HG02884 (cell line): ENCODE results near the gene CYP27C1.

Experiments used
- ATAC-seq: cut with Tn5 transposase; IDR thresholded peaks from one replicate; pipeline ENCODE4 v1.9.1; 2021; ENCODE audit warnings: mild to moderate bottlenecking, moderate library complexity; ENCODE audit not compliant: unreplicated experiment

CYP27C1 gene

DNA sequence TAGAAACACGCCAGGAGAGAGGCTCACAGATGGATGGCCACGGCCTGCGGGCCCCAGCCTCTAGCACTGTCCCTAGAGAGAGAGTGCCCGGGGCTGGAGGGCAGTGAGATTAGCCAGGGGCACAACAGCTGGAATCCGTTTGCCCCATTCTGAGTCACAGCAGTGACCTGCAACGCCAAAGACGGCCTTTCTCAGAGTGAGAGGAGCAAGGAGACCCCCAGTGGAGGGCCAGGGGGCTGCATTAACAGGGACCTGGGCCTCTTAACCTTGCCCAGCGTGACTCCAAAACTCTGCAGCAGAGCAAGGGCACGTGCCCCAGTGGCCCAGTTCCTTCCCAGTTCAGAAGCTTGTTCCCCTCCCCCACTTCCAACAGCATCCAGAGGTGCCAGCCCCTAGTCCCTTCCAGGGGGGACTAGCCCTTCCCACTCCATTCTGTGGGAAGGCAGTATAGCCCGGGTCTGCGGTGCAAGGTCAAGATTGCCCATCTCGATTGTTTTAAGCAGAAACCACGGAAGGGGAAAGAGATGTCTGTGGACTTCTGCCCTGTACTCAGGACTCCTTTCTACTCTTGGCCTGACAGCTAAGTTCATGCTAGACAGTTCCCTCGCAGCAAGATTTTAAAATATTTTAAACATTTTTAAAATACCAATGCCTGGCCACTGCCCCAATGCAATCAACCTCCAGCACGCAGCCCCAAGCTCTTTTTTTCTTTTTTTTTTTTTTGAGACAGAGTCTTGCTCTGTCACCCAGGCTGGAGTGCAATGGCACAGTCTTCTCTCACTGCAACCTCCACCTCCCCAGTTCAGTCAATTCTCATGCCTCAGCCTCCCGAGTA is 62.2 kb downstream of the CYP27C1 start:
- ATAC-seq = no peak

- no peak for ATAC-seq
Observed at GRCh38 chr2:127157114-127157513, 63.0 kb downstream of the CYP27C1 start.

DNA sequence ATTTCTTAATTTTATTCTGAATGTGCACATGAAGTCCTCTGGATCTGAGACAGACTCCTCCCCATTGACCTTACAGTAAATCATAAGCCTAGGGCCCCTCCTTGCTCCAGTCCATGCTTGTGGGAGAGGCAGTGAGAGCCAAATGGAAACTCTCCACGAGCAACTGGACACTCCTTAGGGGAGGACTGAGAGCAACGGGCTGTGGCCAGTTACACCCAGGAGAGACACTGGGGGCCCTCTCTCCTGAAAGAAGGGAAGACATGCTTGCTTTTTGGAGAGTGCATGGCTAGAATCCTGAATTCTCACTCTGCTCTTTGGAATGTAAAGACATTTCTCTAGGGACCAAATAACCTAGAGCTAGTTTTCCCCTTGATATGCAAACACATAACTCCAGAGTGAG is 64.2 kb downstream of the CYP27C1 start:
- no peak for ATAC-seq

GRCh38 chr2:127155028-127155581 is 65.0 kb downstream of the CYP27C1 start:
- no peak for ATAC-seq

DNA sequence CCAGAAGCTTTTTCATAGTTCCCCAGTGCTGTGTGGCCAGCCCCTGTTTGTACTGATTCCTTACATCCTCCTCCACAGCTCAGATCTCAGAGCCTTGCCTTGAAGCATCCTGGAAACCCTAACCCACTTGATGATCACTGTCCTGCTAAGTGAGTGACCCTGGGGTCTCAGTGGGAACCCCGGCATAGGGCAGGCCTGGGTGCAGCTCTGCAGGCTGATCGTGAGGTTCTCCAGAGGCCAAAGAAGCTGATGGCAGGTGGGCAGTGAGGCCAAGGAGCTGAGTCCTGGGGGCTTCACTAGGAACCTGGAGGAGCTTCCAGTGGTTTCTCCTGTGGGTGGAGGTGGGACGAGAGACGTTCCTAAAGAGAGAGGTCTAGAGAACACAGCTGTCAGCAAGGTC is 65.7 kb downstream of the CYP27C1 start:
- no peak for ATAC-seq

- ATAC-seq = no peak
Observed at GRCh38 chr2:127153691-127154158, 66.4 kb downstream of the CYP27C1 start.

DNA sequence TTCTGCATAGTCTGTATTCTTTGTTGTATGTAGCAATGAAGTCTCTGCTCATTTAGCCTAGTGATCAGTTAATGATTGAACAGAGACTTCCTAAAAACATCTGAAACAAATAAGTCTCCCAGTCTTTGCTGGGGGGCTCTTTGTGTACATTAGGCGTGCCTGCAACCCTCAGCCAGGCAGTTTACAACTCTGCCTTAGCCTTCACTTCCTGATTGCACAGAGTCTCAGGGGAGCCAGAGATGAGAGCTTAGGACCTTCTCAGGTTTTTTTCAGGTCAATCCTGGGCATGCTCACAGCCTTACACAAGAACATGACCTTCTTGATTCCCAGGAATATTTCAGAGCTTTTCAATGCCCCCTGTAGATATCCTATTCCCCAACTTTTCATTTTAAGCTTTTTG is 69.1 kb downstream of the CYP27C1 start:
- ATAC-seq = no peak

- ATAC-seq = no peak
Observed at GRCh38 chr2:127149384-127149783, 70.7 kb downstream of the CYP27C1 start.

DNA sequence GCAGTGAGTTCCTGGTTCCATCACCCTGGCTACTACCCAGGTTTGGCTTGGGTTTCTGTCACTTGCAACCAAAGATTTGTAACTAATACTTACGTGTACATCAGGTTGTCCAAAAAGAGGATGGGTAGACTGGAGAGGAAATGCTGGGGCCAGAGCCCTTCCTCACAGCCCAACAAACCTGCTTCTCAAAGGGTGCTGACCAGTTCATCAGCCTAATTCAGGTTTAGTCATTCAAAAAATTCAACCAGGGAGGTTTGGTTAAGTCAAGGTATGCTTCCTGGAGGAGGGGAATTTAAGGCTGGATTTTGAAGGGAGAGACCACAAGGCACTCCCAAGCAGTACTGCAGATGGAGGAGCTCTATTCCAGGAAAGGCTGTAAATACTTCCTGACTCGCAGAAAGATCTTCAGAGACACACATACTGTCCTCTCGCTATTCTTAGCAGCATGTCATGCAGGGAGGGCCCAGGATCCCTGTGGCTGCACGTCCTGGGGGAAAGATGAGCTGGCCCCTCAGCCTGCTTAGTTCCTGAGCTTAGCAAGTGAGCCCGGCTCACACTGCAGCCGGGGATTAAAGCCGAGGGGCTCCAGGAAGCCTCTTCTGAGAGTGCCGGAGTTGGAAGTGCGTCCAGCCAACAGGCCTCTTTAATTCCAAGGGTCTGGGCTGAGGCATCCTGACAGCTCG is 73.1 kb downstream of the CYP27C1 start:
- no peak for ATAC-seq

- ATAC-seq = no peak
Observed at GRCh38 chr2:127146071-127146725, 73.9 kb downstream of the CYP27C1 start.

- ATAC-seq = no peak
Observed at GRCh38 chr2:127145280-127145895, 74.7 kb downstream of the CYP27C1 start.

GRCh38 chr2:127143841-127144782 is 76.0 kb downstream of the CYP27C1 start:
- ATAC-seq = no peak

GRCh38 chr2:127142663-127143630 is 77.2 kb downstream of the CYP27C1 start:
- ATAC-seq = no peak

DNA sequence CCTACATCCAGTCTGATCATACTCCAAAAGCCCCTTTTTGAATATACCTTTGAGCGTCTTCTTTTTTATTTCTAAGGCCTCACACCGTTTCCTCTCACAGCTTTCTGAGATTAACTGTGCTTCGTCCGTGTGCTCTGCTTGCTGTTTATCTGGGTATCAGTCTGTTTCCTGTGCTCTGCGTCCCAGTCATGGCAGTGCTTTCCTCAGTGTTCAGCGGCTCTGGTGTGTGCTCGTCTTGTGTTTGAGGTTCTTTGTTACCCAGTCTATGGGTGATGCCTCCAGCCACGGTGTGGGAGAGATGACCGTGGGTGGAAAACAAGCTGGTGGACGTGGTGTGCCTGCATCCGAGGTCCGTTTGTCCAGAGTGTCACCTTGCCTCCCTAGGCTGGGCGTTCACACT is 79.6 kb downstream of the CYP27C1 start:
- ATAC-seq = no peak

DNA sequence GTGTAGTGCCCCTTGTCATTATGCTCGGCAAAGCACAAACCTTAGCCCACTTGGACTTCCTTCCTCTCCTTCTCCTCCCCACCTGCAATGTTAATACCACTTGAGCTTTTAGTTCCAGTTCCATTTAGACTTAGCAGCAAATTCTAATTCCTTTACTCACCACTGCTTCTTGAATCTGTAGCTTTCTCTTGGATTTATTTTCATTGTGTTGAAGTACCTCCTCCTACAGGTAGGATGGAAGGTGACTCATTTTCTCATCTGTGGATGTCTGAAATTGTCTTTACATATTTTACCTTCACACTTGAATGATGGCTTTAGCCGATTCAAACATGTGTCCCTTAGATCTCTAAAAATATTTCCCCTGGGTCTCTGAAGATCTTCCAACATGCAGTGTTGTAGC is 80.3 kb downstream of the CYP27C1 start:
- ATAC-seq = no peak

DNA sequence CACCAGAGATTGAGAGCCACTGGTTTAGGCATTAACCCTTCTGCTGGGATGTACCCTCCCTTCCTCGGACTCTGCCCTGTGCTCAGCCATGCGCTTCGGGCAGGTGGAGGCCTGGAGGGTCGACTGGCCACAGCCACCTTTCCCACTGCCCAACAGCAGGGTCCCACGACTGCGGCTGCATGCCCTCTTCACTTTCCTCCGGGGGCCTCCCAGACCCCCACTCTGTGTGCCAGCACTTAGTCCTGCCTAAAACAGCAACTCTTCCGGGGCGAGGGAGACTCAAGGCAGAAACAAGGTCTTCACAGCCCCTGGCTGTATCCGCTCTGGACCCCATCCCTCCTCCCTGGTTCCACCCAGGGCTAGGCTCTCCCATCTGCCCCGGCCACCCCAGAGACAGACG is 81.8 kb downstream of the CYP27C1 start:
- ATAC-seq = no peak

GRCh38 chr2:127137741-127138140 is 82.4 kb downstream of the CYP27C1 start:
- ATAC-seq = no peak

- no peak for ATAC-seq
Observed at GRCh38 chr2:127137225-127137624, 82.9 kb downstream of the CYP27C1 start.
